Stimulated activated CD8-positive, alpha-beta memory T cell treated with anti-CD3 and anti-CD28 coated beads, Interleukin-7, amount 100 ng/mL, for 4 hours (primary cell): Measurements from ENCODE around the gene UGT3A2.

Source experiments
- DNase-seq, 2 donors: peaks; one replicate each; pipeline ENCODE4 v3.0.0-alpha.2; 2020; ENCODE audit warnings: low read depth in 2 of 2

UGT3A2 gene

GRCh38 chr5:36006163-36006562 is 60.5 kb downstream of the UGT3A2 start:
- no peak for DNase-seq

- no peak for DNase-seq
Measured at GRCh38 chr5:36001032-36001431, 65.7 kb downstream of the UGT3A2 start.

GRCh38 chr5:35999547-35999946 is 67.1 kb downstream of the UGT3A2 start:
- no peak for DNase-seq

DNA sequence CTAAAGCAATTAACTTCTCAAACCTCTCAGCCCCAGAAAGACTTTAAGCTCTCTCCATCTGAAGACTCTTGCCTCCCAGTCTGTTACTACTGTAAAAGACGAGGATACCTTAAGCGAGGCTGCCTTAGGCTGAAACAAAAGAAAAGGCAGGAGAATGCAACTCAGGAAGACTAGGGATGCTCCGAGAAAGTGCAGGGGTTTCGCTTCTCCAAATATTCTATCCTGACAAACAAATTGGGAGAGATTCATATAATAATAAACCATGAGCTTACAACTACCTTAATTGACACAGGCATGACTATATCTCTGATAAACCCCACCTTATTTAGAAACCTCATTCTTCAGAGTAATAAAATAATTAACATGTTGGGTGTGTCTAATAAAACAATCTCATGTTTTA is 70.6 kb downstream of the UGT3A2 start:
- DNase-seq = no peak

GRCh38 chr5:35990941-35991611 is 75.6 kb downstream of the UGT3A2 start, which contains the start of gene UGT3A1:
Gene UGT3A1, minus strand, starts transcription at chr5:35991390. Its CDS starts 150 bp downstream, at chr5:35991240.
- no peak for DNase-seq

- no peak for DNase-seq
Measured at GRCh38 chr5:35990520-35990919, 76.2 kb downstream of the UGT3A2 start.

GRCh38 chr5:35988529-35988928 is 78.2 kb downstream of the UGT3A2 start:
- no peak for DNase-seq

DNA sequence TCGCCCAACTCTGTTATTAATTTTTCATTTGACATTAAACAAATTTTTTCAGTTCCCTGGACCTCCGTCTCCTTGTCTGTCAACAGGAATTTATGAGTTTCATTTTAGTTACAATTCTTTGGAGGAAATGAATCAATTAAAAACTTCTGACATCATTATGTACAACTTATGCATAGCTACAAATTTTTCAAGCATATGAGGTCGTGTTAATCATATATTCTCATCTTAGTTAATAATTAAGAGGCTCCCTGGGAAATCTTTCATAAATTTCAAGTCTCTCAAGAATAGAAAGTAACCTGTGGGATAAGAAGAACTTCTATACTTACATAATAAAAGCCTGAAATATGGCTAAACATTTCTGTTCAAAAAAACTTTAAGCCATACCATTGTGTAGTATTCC is 78.9 kb downstream of the UGT3A2 start:
- DNase-seq = no peak
